SHP77 (cell line): ENCODE measurements around the gene LUZP2.
A peak's percentile ranks its signal among the peaks of the same experiment; 100 is the strongest.

Experiments used
- DNase-seq, 2 experiments: peaks; one replicate each; lab custom pipeline; 2025; lab: John Stamatoyannopoulos, UW

Gene LUZP2

DNA sequence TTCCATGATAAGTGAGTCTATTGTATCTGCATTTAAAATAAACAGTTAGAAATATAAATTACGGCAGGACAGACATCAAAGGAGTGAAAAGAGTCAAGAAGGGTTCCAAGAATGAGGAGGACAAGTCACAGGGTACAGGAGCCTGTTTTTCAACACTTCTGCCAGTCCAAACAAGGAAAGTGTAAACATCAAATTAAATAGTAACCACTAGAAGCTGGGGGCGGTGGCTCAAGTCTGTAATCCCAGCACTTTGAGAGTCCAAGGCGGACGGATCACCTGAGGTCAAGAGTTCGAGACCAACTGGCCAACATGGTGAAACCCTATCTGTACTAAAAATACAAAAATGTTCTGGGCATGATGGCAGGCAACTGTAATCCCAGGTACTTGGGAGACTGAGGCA, 219.6 kb downstream of the LUZP2 start:
- no peak for DNase-seq

DNA sequence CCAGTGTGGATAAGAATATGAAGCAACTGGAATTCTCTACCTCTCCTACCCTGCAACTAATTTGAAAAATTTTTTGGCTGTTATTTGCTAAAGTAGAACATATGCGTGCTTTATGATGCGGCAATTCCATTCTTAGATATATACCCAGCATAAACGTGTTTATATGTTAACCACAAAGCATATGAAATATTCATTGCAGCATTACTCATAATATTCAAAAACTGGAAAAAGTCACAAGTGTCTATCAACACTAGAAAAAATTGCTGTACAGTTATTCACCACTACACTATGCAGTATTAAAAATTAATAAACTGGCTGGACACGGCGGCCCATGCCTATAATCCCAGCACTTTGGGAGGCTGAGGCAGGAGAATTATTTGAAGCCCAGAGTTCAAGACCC, 226.4 kb downstream of the LUZP2 start:
- DNase-seq = no peak

DNA sequence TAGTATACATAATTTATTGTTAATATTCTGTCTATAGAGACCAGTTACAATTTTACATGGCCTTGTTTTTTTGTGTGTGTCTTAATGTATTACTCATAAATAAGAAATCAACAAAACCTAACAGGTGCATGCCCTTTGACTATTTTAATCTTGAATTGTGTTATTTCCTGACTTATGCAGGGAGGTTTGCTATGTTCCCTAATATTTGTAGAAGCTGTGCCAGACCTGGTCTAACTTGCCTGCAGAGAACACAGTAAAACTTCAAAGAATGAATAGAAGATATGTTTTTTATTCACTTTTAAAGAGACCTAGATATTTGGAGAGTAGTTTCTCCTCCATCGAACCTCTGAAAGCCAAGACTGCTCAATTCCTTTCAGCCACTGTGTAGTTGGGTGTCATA, 234.7 kb downstream of the LUZP2 start:
- no peak for DNase-seq

DNA sequence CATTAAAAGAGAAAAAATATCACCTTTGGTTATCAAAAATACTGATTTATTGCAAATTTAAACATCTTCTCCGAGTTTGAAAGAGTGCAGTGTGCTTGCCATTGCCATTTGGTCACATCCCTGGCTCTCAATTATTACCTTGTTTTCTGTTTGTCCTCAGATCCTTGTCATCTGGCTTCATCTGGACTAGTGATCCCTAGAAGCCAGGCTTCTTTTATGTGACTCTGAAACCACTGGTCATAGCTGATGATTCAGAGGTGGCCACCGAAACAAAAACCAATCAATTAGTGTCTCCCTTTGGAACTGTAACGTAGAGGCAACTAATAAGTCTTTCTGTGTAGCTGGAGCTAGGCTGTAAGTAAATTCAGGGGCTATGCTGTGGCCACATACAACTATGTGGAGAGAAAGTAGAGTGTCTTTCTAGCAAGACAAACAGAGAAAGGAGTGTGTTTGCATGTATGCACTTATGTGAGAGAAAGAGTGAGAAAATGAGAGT, 237.9 kb downstream of the LUZP2 start:
- no peak for DNase-seq

DNA sequence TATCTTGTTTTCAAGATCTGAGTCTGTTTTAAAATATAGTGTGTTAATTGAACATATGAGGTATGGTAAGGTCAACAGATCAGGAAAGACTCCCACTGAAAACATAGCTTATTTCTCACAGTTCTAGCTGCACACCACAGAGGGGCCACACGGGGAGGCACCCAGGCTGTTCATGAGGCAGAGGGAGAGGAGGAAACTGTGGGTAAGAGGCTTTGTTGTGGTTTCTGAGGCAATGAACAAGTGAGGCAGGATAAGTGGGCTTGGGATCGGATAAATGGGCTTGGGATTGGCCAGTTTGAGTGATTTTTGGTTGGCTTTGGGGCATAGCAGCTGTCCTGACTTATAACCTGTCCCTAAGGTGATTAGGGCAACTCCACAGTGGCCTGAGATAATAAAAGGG, 242.1 kb downstream of the LUZP2 start:
- no peak for DNase-seq

DNA sequence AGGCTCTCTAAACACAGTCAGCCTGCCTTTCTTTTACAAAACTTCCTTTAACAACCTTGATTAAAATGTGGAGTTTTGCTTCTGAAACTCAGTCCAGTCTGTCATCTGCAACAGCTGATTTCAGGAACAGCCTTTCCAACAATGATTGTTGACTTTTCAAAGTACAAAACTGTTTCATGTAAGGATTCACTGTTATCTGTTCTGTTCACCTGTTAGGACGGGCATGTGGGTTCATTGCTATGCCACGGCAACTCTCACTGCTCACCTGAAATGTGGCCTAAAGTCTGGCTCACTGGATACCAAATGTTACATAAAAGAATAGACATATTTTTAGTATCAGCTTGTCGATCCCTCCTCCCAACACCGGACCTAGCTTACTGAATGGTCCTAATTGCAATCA, 242.8 kb downstream of the LUZP2 start:
- no peak for DNase-seq

DNA sequence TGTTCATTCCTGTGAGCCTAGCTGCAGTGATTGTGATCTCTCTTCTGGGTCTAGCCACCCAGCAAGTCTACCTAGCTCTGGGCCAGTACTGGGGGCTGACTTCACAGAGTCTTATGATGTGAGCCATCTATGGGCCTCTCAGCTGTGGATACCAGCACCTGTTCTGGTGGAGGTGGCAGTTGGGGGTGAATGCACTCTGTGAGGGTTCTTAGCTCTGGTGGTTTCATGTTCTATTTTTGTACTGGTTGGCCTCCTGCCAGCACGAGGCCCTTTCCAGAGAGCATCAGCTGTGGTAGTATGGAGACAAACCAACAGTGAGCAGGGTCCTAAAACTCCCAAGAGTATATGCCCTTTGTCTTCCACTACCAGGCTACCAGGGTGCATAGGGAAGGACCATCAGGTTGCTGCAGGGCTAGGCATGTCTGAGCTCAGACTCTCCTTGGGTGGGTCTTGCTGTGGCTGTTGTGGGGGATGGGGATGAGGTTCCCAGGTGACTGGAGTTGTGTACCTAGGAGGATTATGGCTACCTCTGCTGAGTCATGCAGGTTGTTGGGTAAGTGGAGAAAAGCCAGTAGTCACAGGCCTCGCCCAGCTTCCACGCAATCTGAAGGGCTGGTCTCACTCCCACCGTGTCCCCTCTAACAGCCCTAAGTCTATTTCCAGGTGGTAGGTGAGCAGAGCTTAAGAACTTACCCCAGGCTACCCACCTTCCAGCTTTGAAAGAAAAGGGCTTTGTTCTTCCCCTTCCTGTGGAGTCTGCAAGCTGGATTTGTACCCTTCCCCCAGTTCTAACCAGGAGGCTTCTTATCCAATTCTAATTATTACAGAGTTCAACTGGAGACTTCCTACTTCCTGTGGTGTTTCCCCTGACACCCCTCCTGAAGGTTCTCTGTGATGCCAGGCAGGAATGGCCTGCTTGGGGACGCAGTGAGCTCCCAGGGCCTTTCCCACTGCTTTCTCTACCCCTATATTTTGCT, 250.7 kb downstream of the LUZP2 start:
- peak in 1 of 2 experiments; percentile 2 for DNase-seq

DNA sequence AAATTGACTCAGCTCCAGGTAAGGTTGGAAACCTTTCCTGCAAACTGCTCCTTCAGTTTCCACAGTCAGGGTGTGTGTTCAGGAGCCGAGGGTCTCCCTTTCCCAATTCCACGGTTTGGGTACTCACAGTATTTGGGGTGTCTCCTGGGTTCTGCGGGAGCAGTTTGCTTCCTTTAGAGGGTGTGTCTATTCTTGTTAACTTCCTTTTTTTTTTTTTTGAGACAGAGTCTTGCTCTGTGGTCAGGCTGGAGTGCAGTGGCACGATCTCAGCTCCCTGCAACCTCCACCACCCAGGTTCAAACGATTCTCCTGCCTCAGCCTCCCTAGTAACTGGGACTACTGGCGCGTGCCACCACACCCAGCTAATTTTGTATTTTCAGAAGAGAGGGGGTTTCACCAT, 251.4 kb downstream of the LUZP2 start:
- no peak for DNase-seq

DNA sequence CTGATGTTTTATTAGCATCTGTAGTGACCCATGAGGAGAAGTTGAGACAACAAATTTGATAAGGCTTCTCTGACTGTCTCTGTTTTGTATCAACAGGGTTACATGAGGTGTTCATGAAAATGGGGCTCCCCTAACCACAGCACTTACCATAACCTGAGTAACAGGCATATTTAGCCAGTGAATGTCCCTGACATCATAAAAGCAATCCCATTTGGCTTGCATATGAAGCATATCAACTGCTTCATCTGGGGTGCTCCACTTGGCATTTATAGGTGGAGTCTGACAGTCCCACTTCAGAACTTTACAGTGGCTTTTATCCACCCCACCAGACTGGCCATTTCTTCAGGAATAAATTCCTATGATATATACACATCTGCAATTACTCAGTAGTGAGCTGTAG, 257.6 kb downstream of the LUZP2 start:
- no peak for DNase-seq

DNA sequence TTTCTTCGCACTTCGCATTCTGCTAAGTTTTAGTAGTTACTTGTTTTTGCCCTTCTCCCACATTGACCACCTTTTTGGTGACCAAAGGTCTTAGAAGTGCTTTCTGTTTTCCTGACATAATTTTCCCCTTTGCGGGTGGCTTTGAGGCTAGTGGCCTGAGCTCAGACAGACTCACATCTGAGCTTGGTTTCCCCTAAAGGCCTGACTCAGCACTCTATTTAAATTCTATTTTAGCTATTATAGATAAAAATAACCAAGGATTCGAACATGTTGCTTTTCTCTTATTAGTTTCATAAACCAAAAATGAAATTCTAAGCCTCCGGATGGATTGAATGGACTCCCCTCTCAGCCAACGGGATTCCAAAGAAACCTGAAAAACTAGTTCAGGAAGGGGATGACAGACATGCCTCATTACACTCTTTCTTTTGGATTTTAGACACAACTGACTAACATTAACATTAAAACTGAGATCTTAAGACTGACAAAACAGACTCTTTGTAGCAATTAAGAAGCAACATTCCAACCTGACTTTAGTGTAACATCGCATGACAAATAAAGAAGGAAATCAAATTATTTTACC, 258.5 kb downstream of the LUZP2 start:
- no peak for DNase-seq

DNA sequence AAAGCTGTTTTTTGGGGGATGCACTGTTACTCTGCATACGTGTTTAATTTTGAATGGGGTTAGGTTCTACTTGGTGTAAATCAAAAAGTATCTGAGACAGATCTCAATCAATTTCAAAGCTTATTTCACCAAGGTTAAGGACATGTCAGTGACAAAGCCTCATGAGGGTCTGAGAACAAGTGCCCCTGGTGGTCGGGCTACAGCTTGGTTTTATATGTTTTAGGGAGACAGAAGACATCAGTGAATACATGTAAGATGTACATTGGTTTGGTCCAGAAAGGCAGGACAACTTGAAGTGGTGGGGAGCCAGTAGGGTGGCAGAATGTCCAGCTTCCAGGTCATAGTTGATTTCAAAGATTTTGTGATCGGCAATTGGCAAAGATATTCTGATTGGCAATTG, 262.9 kb downstream of the LUZP2 start:
- DNase-seq = no peak

DNA sequence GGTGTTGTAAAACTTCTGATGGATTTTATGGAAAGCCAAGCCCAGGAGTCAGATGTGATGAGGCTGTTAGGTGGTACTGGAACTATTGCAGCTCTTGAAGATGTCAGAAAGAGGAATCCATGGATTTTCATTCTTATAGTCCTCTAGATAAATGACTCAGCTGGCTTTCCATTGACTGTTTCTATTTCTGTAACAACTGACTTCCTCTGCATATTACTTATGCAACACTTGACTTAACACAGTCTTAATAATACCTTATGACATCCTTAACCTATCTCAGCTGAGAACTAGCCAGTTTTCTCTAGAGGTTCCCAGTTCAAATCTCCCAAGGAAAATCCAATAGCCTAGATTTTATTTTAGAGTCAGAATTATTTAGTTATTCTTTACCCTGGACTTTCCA, 263.8 kb downstream of the LUZP2 start:
- no peak for DNase-seq

DNA sequence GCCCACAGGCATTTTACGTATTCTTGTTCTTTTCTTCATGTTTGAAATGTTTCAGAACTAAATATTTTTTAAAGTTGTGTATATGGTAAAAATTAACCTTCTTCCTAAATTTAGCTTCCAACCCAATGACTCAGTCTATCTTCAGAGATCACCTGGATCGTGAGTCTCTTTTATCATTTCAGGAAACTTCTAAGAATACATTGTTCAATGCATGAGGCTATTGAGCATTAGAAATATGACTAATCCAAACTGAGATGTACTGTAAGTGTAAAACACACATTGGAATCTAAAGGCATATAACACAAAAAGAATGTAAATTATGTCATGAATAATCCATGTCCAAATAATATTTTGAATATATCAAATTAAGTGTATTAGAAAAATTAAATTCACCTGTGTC, 265.2 kb downstream of the LUZP2 start:
- no peak for DNase-seq

DNA sequence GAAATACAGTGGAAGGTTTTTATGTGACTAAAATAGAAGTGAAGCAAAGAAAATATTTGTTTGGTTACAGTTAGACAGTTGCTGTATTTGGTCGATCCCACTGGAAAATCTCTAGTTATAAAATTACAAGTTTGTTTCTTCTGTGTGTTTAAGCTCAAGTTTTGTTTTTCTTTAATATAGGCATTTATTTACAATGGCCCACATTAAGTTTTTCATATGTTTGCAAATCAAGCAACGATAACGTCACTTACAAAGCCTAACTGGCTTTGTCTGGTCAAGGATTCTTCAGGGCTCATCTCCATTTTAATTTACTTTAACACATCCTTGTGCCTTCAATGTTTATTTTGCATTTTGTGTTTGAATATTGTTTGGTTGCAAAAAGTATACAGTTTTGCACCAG, 270.6 kb downstream of the LUZP2 start:
- DNase-seq = no peak

DNA sequence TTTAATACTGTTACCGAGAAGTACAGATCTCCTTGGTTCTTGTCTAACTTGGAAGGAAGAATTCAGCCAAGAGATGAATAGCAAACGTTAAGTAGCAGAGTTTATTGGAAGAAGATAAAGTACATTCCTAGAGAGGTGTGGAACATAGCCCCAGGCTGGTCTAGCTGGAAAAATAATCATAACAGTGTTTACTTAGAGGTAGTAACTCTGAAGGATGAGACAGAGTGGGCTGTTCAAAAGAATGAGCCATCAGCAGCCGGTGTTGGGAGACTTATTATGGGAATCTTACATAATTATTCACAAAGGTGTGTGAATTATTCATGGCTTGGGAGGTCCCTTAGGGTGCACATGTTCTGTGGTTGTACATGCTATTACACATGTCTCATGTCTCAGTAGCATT, 276.5 kb downstream of the LUZP2 start:
- DNase-seq = no peak

DNA sequence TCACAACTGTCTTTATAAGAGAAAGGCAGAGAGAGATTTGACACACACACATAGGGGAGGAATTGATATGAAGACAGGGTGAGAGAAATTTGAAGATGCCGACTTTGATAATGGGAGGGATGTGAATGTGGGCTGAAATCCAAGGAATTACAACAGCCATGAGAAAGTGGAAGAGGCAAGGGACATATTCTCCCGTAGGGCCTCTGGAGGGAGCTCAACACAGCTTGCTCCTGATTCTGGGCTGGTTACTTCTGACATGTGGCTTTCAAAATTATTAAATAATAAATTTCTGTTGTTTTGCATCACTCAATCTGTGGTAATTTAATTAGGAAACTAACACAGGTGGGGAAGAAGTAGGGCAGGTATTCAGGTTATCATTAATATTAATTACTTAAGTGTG, 282.9 kb downstream of the LUZP2 start:
- no peak for DNase-seq

DNA sequence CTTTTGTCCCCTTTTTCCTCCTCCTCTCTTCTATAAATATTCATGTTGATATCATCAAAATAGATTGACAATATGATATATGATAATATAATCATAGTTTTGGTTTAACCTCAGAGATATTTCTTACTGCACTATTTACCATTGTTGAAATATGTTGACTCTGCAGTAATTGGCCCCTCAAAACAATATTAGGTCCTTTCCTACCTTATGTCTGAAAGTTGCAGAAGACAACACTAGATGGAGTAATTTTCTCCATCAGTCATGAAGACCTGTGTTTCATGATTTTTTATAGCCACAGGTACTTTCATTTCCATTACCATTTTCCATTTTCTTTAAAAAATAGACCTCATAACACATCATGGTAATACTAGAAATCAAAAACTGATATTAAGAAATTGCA, 284.4 kb downstream of the LUZP2 start:
- DNase-seq = no peak

DNA sequence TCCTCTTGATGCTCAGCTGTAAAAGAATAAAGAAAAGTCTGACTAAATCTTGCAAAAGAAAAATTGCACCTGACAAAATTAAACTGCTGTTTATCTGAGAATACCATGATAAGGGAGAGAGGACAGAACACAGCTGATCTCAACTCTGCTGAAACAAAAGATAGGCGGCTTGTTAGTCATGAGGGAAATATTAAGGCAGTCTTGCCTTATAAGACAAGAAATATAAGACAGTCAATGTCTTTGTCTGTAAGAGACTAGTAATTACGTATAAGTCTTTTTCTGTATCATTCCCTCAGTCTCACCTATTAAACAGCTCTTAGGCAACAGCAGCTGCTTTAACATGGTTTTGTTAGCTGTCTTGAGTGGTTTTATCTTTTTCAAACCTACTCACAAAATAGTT, 296.6 kb downstream of the LUZP2 start:
- DNase-seq = no peak

DNA sequence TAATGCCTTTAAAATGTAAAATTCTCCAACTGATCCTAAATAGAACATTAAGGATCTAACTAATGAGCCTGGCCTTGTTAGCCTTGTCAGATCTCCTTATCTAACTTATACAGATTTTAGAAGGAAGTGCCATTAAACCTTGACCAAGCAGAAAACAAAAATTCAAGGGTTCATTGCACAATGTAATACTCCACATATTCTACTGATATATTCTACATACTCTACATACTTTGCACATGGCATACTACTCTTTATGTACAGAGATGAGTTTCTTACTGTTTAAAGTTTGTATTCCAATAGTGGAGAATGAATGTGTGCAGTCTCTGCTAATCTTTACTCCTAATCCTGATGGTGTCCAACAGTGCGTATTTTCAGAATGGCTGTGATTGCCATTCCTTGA, 297.2 kb downstream of the LUZP2 start:
- no peak for DNase-seq

DNA sequence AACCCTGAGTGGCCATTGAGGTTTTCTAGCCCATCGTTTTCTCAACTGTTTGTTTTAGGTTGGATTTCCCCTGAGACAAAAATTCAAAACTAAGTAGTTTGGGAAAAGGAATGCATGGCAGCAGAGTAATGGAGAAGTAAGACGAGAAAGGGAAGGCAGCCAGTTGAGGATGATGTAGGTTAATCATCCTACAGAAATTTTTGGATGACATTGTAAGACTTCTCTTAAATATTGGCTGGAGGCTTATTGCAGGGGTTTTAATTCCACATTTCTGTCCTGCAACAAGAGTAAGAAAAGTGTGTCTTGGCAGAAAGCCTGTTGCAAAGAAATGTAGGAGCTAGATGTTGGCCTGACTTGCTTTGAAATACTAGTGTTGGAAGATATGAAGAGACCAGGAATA, 308.8 kb downstream of the LUZP2 start:
- no peak for DNase-seq

DNA sequence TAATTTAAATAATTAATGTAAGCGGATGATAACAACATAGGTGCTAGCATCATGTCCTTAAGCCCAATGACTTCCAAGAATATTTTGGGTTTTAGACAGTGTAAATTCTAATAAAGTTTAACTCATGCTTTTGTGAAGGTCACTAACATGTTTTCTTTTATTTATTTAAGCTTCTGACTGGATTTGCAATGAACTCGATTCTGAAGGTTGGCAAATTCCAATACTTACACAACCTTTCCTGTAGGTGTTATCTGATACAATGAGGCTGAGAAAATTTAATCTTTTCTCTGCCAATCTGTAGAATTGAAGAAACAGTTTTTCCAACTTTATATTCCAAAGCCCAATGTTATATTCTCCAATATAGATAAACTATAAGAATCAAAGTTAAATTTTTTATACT, 311.3 kb downstream of the LUZP2 start:
- no peak for DNase-seq

DNA sequence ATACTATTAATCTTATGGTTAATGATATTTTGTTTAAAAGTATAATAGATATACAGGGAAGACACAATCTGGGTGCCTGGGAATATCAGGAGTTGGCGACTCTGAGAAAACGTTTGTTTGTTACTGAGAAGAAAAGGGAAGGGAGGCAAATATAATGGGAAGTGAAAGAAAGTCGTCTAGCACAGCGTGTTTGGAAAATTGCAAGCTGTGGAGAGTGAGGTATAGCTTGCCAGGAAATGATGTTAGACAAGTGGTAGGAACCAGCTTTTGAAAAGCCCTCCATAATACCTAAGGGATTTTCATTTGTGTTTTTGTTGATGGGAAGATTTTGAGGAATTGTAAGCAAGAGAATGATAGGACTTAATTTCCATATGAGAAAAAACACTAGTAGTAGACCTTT, 322.2 kb downstream of the LUZP2 start:
- no peak for DNase-seq

DNA sequence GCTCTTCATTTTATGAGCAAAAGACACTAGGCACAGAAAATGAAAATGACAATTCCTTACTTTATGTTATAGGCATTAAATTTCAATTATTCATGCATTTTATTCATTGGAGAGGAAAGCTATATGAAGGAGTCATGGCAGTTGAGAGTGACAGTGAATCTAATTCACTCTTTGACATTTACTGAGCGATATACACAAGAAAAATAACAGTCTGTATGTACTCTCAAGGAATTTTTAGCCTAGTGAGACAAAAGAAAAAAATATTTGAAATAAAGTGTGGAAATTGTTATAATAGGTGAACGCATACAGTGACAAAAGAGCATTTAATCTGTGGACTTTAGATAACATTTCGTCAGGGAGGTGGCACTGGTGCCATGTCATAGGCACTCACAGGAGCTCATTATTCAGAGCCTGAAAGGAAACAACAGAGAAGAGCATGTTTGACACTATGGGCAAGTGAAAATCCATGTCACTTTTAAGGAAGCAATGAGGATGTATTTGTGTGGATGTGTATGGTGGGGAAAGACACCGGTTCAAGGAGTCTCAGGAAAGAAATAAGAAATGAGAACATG, 323.1 kb downstream of the LUZP2 start:
- DNase-seq = no peak
